Stimulated activated CD4-positive, alpha-beta T cell treated with anti-CD3 and anti-CD28 coated beads, Interleukin-2, amount 100 ng/mL, for 24 hours (primary cell): ENCODE results near the gene SNX32.
"Not testable (repeated sequence)": the region's sequence is repeated elsewhere in the genome, so short reads cannot be mapped to it uniquely, and the experiment has no call there.

ENCODE experiments used
- DNase-seq, 2 donors: peaks; one replicate each; pipeline ENCODE4 v3.0.0-alpha.2; 2020

SNX32 gene

DNA sequence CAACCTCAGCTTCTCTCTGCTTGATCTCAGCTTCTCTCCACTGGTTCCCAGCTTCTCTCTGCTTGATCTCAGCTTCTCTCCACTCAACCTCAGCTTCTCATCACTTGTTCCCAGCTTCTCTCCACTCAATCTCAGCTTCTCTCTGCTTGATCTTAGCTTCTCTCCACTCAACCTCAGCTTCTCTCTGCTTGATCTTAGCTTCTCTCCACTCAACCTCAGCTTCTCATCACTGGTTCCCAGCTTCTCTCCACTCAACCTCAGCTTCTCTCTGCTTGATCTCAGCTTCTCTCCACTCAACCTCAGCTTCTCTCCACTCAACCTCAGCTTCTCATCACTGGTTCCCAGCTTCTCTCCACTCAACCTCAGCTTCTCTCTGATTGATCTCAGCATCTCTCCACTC, 1.5 kb upstream of the SNX32 start:
- DNase-seq: not testable (repeated sequence)

DNA sequence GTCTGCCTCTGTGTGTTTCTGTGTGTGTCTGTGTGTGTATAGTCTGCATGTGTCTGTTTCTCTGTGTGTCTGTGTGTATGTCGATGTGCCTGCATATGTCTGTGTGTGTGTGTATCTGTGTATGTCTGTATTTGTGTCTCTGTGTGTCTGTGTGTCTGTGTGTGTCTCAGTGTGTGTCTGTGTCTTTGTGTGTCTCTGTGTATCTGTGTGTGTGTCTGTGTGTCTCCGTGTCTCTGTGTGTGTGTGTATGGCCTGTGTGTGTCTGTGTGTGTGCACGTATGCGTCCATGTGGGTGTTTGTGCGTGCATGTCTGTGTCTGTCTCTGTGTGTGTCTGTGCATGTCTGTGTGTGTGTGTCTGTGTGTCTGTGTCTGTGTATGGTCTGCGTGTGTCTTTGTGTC, 439 bp downstream of the SNX32 start:
- no peak for DNase-seq

DNA sequence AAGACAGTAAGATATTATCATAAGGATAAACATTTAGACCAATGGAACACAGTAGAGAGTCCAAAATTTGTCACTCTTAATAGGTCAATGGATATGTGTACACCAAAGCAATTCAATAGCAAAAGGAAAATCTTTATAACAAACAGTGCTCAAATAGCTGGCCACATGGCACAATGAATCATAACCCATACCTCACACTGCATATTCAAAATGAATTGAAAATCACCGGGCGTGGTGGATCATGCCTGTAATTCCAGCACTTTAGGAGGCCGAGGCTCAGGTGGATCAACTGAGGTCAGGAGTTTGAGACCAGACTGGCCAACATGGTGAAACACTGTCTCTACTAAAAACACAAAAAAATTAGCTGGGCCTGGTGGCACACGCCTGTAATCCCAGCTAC, 8.4 kb downstream of the SNX32 start:
- no peak for DNase-seq

DNA sequence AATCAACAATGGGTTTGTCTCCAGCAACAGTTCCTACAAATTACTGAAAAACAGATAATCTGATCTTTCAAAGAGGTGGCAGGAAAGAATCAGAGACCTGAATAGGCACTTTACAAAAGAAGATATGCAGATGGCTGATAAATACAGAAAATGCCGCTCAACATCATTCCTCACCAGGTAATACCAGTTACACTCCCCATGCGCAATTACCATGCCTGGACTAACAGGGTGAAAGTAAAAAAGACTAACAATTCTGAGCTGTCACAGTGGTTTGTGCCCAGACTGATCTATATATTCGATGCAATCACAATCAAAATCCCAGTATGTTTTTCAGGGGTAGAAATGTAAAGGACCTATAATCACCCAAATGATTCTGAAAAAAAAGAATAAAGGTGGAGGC, 10.0 kb downstream of the SNX32 start:
- no peak for DNase-seq

DNA sequence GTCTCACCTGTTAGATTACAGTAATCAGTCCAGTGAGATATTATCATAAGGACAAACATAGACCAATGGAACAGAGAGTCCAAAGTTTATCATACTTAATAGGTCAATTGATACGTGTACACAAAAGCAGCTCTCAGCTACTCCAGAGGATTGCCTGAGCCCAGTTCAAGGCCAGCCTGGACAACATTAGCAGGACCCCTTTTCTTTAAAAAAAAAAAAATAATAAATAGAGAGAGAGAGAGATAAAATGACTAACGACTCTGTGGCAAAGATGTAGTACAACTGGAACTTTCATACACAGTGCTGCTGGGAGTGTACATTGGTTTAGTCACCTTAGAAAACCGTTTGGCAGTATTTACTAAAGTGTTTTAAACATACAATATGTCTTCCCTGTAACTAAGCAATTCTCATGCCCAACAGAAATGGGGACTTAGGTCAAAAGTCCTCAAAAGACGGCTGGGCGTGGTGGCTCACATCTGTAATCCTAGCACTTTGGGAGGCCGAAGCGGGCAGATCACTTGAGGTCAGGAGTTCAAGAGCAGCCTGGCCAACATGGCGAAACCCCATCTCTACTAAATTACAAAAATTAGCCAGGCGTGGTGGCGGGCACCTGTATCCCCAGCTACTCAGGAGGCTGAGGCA, 10.6 kb downstream of the SNX32 start:
- no peak for DNase-seq

DNA sequence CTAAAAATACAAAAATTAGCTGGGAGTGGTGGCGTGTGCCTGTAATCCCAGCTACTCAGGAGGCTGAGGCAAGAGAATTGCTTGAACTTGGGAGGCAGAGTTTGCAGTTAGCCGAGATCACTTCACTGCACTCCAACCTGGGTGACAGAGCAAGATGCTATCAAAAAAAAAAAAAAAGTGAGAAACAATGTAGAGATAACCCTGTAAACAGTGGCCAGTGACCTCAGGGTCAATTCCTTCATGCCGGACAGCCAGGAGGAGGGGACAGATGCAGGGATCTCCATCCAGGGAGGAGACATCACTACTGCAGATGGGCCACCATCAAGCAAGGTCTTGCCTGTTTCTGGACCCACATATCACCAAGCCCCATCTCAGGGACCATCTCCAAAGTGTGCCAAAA, 14.0 kb downstream of the SNX32 start:
- DNase-seq: no peak

DNA sequence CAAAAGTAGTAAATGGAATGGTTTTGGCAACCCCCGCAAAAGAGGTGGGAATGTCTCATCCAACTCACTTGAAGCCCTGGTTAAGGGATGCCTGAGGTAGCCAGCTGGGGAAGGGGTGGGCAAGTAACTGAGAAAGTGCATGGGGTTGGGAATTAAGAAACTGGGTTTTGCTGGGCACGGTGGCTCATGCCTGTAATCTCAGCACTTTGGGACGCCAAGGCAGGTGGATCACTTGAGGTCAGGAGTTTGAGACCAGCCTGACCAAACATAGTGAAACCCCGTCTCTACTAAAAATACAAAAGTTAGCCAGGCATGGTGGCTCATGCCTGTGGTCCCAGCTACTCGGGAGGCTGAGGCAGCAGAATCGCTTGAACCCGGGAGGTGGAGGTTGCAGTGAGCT, 14.9 kb downstream of the SNX32 start:
- not testable (repeated sequence) for DNase-seq

DNA sequence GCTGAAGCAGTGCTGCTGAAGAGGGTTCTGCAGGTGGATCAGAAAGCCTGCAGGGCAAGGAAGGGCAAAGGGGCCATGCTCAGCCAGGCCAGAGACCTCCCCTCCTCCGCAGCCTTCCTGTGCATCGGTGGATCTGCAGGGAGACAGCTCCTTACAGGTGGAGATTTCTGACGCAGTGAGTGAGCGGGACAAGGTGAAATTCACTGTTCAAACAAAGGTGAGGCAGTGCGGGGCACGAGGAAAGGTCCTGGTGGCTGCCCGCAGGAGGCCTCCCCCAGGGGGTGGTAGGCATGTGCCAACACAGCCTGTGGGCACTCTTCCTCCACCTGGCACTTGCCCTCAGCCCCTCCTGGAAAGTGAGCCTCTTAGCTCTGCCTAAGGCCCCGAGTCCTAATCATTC, 15.6 kb downstream of the SNX32 start:
- no peak for DNase-seq

DNA sequence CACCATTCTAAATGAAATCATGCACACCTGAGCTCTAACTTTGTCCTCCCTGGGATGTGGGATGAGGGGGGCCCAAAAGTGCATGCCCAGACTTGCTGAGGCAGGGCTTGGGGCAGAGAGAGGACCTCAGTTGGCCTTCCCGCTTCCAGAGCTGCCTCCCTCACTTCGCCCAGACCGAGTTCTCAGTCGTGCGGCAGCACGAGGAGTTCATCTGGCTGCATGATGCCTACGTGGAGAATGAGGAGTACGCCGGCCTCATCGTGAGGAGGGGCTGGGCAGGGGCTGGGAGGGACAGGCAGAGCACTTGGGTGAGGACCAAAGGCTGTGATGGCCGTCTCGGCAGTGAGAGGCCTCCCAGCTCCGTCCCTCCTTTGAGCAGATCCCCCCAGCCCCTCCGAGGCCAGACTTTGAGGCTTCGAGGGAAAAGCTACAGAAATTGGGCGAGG, 16.0 kb downstream of the SNX32 start:
- no peak for DNase-seq

DNA sequence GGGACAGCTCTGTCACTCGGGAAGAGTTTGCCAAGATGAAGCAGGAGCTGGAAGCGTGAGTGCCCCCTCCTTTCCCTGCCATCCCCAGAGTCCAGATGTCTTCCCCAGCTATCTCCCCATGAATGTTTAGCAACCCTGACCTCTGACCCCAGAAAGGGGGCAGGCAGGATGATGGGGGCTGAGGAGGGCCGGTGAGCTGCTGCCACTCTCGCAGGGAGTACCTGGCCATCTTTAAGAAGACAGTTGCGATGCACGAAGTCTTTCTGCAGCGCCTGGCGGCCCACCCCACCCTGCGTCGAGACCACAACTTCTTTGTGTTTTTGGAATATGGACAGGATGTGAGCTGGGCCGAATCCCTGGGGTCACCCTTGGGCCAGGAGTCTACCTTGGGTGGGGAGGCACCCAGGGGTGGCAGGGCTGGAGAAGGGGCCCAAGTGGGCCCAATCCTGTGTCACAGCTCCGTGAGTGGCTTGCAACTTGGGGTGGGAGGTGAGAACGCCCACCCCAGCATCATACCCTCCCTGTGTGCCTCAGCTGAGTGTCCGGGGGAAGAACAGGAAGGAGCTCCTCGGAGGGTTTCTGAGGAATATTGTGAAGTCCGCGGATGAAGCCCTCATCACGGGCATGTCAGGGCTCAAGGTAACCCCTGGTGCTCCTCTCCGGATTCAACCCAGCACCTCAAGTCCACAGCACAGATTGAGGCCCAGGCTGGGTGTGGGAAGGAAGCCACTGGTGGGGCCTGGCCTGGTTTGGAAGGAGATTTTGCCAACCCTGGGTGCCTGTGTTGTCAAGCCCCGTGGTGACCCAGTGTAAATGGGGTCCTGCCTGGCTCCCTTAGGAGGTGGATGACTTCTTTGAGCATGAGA, 16.7 kb downstream of the SNX32 start:
- peak in 1 of 2 donors; percentile 17 for DNase-seq

DNA sequence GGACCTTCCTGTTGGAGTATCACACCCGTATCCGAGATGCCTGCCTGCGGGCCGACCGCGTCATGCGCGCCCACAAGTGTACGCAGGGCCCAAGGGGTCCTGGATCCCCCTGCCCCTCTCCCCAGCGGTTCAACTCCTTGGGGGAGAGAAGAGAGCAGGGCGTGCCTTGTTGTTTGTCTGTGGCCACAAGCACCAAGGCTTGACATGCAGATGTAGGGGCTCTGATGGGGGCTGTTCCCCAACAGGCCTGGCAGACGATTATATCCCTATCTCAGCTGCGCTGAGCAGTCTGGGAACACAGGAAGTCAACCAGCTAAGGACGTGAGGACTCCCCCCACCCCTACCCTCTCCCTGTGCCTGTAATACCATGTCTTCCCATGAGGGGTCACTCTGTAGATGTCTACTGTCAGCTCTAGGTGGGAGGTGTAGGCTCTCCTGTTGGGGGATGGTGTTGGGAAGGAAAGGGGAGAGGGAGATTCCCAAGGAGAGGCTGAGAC, 17.4 kb downstream of the SNX32 start:
- DNase-seq: peak in 1 of 2 donors; percentile 22

DNA sequence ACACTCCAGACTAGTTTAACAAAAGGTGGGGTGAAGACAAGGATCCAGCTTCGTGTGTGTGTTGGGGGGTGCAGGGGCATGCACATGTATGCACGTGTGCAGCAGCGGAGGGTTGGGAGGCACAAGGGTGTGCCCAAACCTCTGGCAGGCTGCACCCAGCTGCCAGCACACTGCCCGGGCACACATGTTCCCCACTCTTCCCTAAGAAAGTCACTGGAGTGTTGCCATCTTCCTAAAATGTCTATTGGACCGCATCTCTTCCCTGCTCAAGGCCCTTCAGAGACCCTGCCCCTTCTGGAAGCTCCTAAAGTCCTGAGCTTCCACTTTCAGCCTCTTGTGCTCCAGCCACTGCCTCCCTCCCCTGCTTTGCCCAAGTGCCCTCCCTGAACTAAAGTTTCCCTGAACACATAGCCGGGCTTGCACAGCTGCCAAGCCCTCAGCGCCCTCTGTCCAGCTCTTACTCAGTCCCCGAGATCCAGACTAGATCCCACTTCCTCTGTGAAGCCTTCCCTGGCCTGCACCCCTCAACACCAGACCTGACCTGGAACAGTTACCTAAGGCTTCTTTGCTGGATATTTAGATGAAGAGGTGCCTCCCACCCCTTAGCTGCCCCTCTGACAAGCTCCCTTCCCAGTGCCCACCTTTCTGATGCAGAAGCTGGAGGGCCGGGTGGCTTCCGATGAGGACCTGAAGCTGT, 18.2 kb downstream of the SNX32 start:
- DNase-seq: peak in 1 of 2 donors; percentile 16

DNA sequence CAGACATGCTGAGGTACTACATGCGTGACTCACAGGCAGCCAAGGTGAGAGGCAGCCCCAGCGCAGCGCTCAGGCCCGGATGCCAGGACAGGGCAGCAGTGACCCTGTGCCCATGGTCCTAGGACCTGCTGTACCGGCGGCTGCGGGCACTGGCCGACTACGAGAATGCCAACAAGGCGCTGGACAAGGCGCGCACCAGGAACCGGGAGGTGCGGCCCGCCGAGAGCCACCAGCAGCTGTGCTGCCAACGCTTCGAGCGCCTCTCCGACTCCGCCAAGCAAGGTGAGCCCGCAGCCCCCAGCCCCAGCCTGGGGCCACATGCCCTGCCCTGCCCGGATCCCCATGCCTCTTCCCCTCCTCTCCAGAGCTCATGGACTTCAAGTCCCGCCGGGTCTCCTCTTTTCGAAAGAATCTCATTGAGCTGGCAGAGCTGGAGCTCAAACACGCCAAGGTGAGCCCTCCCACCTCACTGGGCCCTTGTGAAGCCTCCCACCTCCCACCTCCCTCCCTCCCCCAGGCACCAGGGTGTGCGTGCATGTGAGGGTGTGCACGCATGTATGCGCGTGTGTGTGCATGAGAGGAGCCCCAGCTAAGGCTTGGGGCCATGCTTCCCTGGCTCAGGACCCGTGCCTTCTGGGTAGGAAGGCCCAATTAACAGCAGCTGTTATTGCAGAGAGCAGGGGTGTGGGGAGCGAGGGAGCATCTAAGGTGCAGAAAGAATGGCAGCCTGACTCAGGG, 18.9 kb downstream of the SNX32 start:
- DNase-seq: peak in 1 of 2 donors; percentile 18

DNA sequence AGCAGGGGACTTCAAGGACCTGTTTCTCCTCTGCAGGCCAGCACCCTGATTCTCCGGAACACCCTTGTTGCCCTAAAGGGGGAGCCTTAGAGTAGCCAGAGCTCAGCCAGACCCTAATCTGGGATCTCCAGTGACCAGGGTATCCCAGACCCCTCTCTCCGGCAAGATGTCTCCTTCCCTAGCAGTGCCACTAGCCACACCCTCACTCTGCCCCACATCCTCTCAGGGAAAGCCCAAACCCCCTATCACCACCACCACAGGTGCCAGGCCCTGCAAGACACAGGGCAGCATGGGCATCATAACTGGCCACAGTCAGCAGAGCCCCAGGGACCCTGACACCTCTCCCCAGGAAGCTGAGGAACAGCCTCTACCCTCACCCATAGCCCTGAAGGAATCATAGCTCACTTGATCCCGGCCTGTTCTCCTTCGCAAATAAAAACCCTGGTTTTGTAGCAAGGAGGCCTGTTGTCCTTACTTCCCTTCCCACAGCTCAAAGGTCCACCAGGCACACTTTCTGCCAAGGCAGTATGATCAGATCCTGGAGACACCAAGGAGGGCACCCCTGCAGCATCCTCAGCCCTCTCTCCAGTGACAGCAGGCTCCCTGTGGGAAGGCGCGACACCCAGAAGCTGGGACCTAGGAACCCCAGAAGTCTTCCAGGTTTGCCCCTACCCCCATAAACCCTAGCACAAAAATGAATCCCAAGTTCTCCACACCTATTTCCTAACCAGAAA, 19.6 kb downstream of the SNX32 start:
- DNase-seq: peak in 1 of 2 donors; percentile 16

DNA sequence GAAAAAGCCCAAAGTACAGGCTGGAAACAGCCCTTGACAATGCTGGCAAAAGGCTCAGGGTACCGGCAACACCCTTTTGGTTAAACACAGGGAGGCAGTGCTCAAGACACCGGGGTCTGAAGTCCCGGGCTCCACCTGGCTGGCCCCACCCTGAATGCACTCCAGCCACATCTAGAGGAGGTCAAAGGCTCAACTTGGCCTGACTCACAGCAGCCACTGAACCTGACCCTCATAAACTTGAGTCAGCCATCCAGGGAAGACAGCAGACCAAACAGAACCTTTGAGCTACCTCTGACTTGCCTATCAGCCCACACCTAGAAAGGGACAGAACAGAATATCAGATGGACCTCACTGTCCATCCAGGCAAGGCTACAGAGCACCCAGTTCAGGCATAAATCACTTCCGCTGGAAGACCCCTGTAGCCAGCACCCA, 20.4 kb downstream of the SNX32 start:
- peak in 1 of 2 donors; percentile 15 for DNase-seq

DNA sequence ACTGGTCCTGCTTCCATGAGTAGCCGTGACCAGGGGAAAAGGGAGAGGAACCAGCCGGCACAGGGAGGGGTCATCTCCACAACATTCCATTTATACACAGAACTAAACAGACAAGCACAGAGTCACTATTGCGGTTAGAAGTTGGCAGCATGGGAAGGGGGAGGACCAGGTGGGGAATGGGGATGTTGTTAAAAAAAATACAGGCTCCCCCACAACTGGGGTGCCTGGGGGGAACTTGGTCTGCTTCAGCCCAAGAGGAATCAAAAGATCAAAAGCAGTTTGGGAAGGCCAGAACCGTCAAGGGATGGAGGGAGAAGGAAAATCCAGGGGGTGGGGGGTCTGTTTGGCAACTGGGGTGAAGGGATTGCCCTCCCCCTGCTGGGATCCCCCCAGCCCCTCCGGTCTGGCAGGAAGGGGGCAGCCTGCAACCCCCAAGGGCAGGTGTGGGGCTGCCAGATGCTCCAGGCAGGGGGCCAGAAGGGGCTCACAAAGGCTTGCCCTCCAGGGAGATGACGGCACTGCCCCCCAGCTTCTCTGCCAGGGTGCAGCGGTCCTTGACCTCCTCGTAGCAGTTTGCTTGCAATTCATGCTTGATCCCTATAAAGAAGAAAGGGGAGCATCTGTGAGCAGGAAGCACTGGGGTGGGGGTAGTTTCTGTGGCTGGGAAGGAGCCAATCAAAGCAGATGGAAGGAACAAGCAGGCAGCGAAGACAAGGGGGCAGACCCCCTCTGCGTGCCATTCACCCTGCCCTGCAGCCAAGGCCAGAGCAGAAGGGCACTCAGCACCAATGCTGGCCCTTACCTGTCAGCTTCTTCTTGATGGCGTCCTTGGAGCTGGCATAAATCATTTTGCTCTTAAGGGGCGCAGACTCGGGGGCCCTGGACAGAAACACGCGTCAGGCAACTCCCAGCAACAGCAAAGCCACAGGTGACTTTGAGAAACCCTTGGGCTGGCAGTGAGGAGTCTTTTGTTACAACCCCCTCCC, 21.4 kb downstream of the SNX32 start:
- DNase-seq: peak in 1 of 2 donors; percentile 15

DNA sequence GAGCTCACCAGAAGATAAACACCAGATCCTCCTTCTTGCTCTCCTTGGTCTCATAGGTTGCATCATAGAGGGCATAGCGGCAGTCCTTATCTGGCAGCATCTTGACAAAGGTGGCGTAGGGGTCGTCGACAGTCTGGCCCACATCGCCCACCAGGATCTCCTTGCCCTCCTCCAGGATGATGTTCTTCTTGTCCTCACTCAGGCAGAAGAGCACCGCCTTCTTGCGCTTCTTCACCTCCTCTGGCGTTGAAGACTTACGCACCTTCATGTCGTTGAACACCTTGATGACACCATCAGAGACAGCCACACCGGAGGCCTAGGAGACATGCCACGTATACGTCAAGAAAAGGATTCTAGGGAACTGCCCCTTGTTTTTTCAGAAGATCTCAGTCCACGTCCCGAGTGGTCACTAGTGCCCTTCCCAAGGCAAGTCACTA, 22.2 kb downstream of the SNX32 start:
- DNase-seq: peak in 1 of 2 donors; percentile 17

DNA sequence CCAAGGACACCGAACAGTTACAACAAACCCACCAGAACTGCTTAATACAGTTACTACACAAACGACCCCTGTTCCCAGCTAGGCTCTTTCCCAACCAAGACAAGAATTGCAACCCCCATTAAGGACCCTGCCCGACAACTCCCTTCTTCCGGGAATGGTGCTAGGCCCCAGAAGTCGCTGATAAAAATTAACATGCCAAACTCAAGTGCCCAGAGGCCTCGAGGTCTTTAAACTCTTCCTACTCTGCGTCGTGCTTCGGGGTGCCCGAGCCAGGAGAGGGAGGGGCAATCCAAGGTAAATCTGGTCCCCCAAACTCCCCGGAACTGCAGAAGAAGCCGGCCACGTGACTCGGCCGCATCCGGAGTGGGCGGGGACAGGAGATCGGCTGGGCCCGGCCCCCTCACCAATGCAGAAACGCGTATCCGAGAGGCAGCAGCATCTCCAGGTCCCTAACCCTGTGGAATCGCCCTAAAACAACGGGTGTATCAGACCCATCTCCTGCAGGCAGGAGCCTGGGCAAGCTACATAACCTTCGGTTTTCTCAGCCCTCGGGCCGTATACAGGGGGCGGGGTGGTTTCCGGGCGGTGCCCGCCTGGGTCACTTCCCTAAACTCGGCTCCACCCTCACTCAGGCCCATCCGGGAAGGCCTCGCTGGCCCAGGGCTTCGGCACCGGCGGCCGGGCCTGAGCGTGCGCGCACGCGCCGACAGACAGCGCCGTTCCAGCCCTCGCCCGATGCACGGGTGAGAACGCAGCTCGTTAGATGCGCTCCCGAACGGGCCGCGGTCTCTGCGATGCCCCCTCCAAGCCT, 23.1 kb downstream of the SNX32 start:
- DNase-seq: peak; percentile 86

DNA sequence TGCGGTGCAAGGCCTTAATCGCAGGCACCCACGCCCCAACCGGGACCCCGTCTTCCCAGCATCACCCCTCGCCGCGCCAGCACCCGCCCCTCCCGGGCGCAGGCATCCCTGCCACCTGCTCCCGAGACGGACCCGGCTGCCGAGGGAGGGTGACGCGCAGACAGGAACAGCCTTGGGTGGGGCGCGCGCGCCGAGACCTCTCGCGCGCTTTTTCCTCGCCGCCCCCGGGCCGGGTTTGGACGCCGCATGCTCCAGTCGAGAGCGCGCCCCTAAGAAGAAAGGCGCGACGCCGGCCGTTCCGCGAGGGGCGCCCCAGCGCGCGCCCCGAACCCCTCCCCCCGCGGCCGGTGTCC, 23.7 kb downstream of the SNX32 start:
- peak in 1 of 2 donors; percentile 70 for DNase-seq
